SK-N-SH treated with all-trans-retinoic acid at 6 μM for 48 hours (cell line): ENCODE results near the gene DCPS.
"Not testable (repeated sequence)": the region's sequence is repeated elsewhere in the genome, so short reads cannot be mapped to it uniquely, and the experiment has no call there.

Experiments used
- ATAC-seq: fragments of 200-7000 bp; cut with Tn5 transposase; 3 replicates; pipeline ENCODE4 v1.9.1; 2020; ENCODE audit warnings: mild to moderate bottlenecking, moderate library complexity
- ARNTL ChIP-seq: fragments of 450-650 bp; formaldehyde crosslinking; IDR thresholded peaks from 2 replicates; pipeline ENCODE4 v1.5.0; 2020; ENCODE audit warnings: low read depth, mild to moderate bottlenecking, moderate library complexity, borderline replicate concordance
- BACH2 ChIP-seq: fragments of 250-450 bp; sonication (Bioruptor Pico); IDR thresholded peaks from 2 replicates; pipeline ENCODE4 v1.9.0; 2021; ENCODE audit warnings: mild to moderate bottlenecking, borderline replicate concordance
- CSRNP3 ChIP-seq: fragments of 250-450 bp; sonication (Bioruptor Pico); IDR thresholded peaks from 2 replicates; pipeline ENCODE4 v1.5.1; 2021; ENCODE audit warnings: mild to moderate bottlenecking, moderate library complexity
- ESRRG ChIP-seq: fragments of 250-450 bp; sonication (Bioruptor Pico); IDR thresholded peaks from 2 replicates; pipeline ENCODE4 v1.6.1; 2021; ENCODE audit warnings: mild to moderate bottlenecking
- GLIS3 ChIP-seq: fragments of 250-450 bp; sonication (Bioruptor Pico); IDR thresholded peaks from 2 replicates; pipeline ENCODE4 v1.5.0; 2020; ENCODE audit warnings: mild to moderate bottlenecking, moderate library complexity
- OSR1 ChIP-seq: fragments of 250-450 bp; sonication (Bioruptor Pico); IDR thresholded peaks from 2 replicates; pipeline ENCODE4 v1.8.0; 2022; ENCODE audit warnings: moderate library complexity, mild to moderate bottlenecking, inconsistent platforms
- PATZ1 ChIP-seq: fragments of 250-450 bp; sonication (Bioruptor Pico); IDR thresholded peaks from 2 replicates; pipeline ENCODE4 v1.8.0; 2020; ENCODE audit warnings: mild to moderate bottlenecking, moderate library complexity, borderline replicate concordance
- RARB ChIP-seq: fragments of 250-450 bp; sonication (Bioruptor Pico); IDR thresholded peaks from 2 replicates; pipeline ENCODE4 v1.8.0; 2021; ENCODE audit warnings: mild to moderate bottlenecking, moderate library complexity
- SNAI2 ChIP-seq: fragments of 250-450 bp; sonication (Bioruptor Pico); IDR thresholded peaks from 2 replicates; pipeline ENCODE4 v1.5.0; 2020; ENCODE audit warnings: mild to moderate bottlenecking, moderate library complexity
- TCF4 ChIP-seq: fragments of 250-450 bp; sonication (Bioruptor Pico); IDR thresholded peaks from 2 replicates; pipeline ENCODE4 v1.8.0; 2021; ENCODE audit warnings: mild to moderate bottlenecking, moderate library complexity, borderline replicate concordance
- TOX ChIP-seq: fragments of 250-450 bp; sonication (Bioruptor Pico); IDR thresholded peaks from 2 replicates; pipeline ENCODE4 v1.8.0; 2021; ENCODE audit warnings: mild to moderate bottlenecking, moderate library complexity, borderline replicate concordance
- TSHZ2 ChIP-seq: fragments of 250-450 bp; sonication (Bioruptor Pico); IDR thresholded peaks from 2 replicates; pipeline ENCODE4 v1.5.0; 2020; ENCODE audit warnings: mild to moderate bottlenecking, moderate library complexity
- ZC3H10 ChIP-seq: fragments of 250-450 bp; sonication (Bioruptor Pico); IDR thresholded peaks from 2 replicates; pipeline ENCODE4 v1.5.1; 2021; ENCODE audit warnings: mild to moderate bottlenecking, moderate library complexity
- ZFP3 ChIP-seq: fragments of 250-450 bp; sonication (Bioruptor Pico); IDR thresholded peaks from 2 replicates; pipeline ENCODE4 v1.5.0; 2020; ENCODE audit warnings: mild to moderate bottlenecking, moderate library complexity
- ZNF565 ChIP-seq: fragments of 450-650 bp; formaldehyde crosslinking; conservative IDR thresholded peaks from 2 replicates; pipeline ENCODE4 v1.5.0; 2020; ENCODE audit warnings: low read depth, mild to moderate bottlenecking, moderate library complexity
- ZNF70 ChIP-seq: fragments of 450-650 bp; formaldehyde crosslinking; IDR thresholded peaks from 2 replicates; pipeline ENCODE4 v1.5.0; 2020; ENCODE audit warnings: mild to moderate bottlenecking, moderate library complexity
- ZNF8 ChIP-seq: fragments of 450-650 bp; formaldehyde crosslinking; IDR thresholded peaks from 2 replicates; pipeline ENCODE4 v1.5.0; 2020; ENCODE audit warnings: mild to moderate bottlenecking, moderate library complexity
- TF ChIP-seq, protein P1 (sequence below): fragments of 250-450 bp; sonication (Bioruptor Pico); IDR thresholded peaks from 2 replicates; pipeline ENCODE4 v1.5.1; 2020; ENCODE audit warnings: low read depth, mild to moderate bottlenecking, moderate library complexity

The DCPS gene

DNA sequence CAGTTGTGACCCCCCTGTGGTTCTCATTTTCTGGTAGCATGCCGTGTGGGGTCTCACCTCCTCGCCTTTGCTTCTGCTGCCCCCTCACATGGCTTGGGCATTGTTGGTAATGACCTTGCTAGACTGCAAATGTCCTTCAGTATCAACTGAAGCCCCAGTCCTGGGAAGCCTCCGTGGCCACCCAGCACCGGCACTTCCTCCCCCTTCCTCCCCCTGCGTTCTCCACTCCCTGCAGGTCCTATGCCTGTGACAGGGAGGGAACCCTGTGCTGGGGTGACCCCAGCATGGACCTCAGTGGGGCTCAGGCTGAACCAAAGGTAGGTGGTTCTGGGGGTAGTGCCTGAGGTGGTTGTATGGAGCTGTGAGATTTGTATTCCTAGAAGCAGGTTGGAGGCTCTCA, 57.5 kb downstream of the DCPS start (continued):
- TF ChIP-seq, protein P1, sequence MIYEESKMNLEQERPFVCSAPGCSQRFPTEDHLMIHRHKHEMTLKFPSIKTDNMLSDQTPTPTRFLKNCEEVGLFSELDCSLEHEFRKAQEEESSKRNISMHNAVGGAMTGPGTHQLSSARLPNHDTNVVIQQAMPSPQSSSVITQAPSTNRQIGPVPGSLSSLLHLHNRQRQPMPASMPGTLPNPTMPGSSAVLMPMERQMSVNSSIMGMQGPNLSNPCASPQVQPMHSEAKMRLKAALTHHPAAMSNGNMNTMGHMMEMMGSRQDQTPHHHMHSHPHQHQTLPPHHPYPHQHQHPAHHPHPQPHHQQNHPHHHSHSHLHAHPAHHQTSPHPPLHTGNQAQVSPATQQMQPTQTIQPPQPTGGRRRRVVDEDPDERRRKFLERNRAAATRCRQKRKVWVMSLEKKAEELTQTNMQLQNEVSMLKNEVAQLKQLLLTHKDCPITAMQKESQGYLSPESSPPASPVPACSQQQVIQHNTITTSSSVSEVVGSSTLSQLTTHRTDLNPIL, result no peak
- TF ChIP-seq, all 23 proteins: peak for 0

- TF ChIP-seq GLIS3 (no peak), ESRRG (CRISPR knock-in tag) (no peak), OSR1 (CRISPR knock-in tag) (no peak), ZNF8 (no peak), CSRNP3 (CRISPR knock-in tag) (no peak), PATZ1 (CRISPR knock-in tag) (no peak), SNAI2 (CRISPR knock-in tag) (no peak), ZNF70 (no peak), TCF4 (CRISPR knock-in tag) (no peak), BACH2 (CRISPR knock-in tag) (no peak), ZNF565 (CRISPR knock-in tag) (no peak)
- ATAC-seq, result no peak
Observed at GRCh38 chr11:126362879-126363655, 59.2 kb downstream of the DCPS start.

DNA sequence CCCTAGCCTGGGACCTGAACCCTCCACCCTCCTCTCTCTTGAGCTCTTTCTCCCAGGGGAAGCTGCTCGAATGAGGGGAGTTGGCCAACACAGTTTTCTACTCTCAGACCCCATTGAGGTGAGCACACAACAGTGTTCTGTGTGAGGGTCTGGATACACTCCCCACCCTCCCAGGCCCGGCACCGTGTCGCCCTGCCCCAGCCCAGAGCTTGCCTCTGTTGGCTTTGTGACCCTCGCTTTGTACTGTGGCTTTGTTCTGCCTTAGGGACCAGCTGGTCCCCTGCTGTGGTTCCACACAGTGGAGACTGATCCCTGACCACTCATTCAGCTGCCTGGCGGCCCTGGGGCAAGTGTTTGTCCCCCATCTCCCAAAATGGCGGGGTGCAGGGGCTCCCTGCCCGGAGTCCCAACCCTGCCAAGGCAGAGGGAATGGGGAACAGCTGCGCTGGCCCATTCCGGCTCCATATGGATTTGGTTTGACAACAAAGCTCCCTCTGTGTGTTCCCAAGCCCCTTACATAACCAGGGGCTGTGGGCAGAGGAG, 59.9 kb downstream of the DCPS start:
- TF ChIP-seq, protein P1, result no peak
- TF ChIP-seq TCF4 (CRISPR knock-in tag) (no peak), TOX (no peak), ARNTL (no peak), RARB (CRISPR knock-in tag) (no peak), SNAI2 (CRISPR knock-in tag) (no peak), GLIS3 (no peak), ZFP3 (CRISPR knock-in tag) (no peak), ZNF70 (no peak), BACH2 (CRISPR knock-in tag) (no peak), TSHZ2 (CRISPR knock-in tag) (no peak), PATZ1 (CRISPR knock-in tag) (no peak), ESRRG (CRISPR knock-in tag) (no peak), ZNF565 (CRISPR knock-in tag) (no peak), ZNF8 (no peak), ZC3H10 (CRISPR knock-in tag) (no peak)
- no peak for ATAC-seq

DNA sequence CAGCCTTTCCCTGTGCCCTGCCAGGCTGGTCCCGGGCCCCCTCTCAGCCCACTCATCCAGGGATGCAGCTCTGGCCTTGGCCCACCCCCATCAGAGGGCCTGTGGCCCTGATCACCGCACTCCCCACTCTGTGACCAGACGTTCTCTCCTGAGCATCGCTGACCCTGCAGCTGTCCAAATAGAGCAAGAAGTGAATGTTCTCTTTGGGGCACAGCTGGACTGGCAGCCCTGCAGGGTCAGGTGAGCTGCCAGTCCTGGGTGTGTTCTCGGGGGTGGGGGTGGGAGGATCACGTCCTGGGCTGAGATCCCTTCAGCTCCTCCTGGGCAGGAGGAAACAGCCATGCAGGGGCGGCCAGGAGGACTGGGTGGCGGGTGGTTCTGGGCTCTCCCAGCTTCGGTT, 60.9 kb downstream of the DCPS start:
- ATAC-seq, result not testable (repeated sequence)

GRCh38 chr11:126365508-126365907, 61.6 kb downstream of the DCPS start:
- ATAC-seq, result not testable (repeated sequence)
